G401 (cell line): ENCODE results near the gene EGF. TPM values are rescaled to one million over a fixed set of nuclear protein-coding genes. Genes with fewer than 3 reads are reported as not detected.
A peak's percentile ranks its signal among the peaks of the same experiment; 100 is the strongest.
"Not testable (repeated sequence)": the region's sequence is repeated elsewhere in the genome, so short reads cannot be mapped to it uniquely, and the experiment has no call there.

Experiments used
- DNase-seq: peaks from one replicate; pipeline ENCODE4 v3.0.0-alpha.2; 2015; ENCODE audit warnings: low spot score
- in situ Hi-C: cut with HindIII; loops from 2 replicates; pipeline ENCODE4 v1.10.0; 2016; ENCODE audit warnings: low sequenced_read_pairs, mixed read lengths
- total RNA-seq: library from RNA; depleted of rRNA; stranded (reverse); fragments of >200 nt; shearing (Covaris generic); gene quantifications from 2 replicates; pipeline ENCODE4 v1.2.3, GENCODE V29; 2014

EGF gene
- total RNA-seq, 1 experiment from 2014 or later: not detected

- in situ Hi-C loops: no loop called here
- DNase-seq: no peak
Observed at GRCh38 chr4:110014233-110014632, 101.5 kb downstream of the EGF start.

- in situ Hi-C loops: no loop called here
- DNase-seq: no peak
Observed at GRCh38 chr4:110019153-110019552, 106.5 kb downstream of the EGF start.

GRCh38 chr4:110020139-110020538 is 107.5 kb downstream of the EGF start:
- no peak for DNase-seq
- in situ Hi-C loops: no loop called here

- no peak for DNase-seq
- in situ Hi-C loops: no loop called here
Observed at GRCh38 chr4:110020646-110021443, 108.2 kb downstream of the EGF start.

GRCh38 chr4:110022457-110022856 is 109.8 kb downstream of the EGF start:
- no peak for DNase-seq
- in situ Hi-C loops: no loop called here

- DNase-seq: no peak
- in situ Hi-C loops: no loop called here
Observed at GRCh38 chr4:110025056-110025455, 112.4 kb downstream of the EGF start.

- DNase-seq: no peak
- in situ Hi-C loops: no loop called here
Observed at GRCh38 chr4:110025718-110026117, 113.0 kb downstream of the EGF start.

GRCh38 chr4:110032603-110033002 is 119.9 kb downstream of the EGF start:
- no peak for DNase-seq
- in situ Hi-C loops: no loop called here

- in situ Hi-C loops: no loop called here
- DNase-seq: no peak
Observed at GRCh38 chr4:110033355-110034025, 120.8 kb downstream of the EGF start.

- no peak for DNase-seq
- in situ Hi-C loops: no loop called here
Observed at GRCh38 chr4:110034026-110034393, 121.3 kb downstream of the EGF start.

GRCh38 chr4:110039164-110039563 is 126.5 kb downstream of the EGF start:
- in situ Hi-C loops: not testable (repeated sequence)

GRCh38 chr4:110041735-110042134 is 129.1 kb downstream of the EGF start:
- no peak for DNase-seq
- in situ Hi-C loops: no loop called here

More at GRCh38 chr4:110039164-110039563, 126.5 kb downstream of the EGF start:
- not testable (repeated sequence) for DNase-seq

- in situ Hi-C loops: no loop called here
- DNase-seq: no peak
Observed at GRCh38 chr4:110042545-110043517, 130.1 kb downstream of the EGF start.

GRCh38 chr4:110046588-110047049 is 133.9 kb downstream of the EGF start:
- in situ Hi-C loops: no loop called here
- DNase-seq: no peak

GRCh38 chr4:110049951-110050925 is 137.6 kb downstream of the EGF start:
- DNase-seq: peak; percentile 63
- in situ Hi-C loops: no loop called here

GRCh38 chr4:110055158-110055768 is 142.6 kb downstream of the EGF start:
- in situ Hi-C loops: no loop called here
- no peak for DNase-seq

GRCh38 chr4:110058677-110059076 is 146.0 kb downstream of the EGF start:
- in situ Hi-C loops: no loop called here
- no peak for DNase-seq

- in situ Hi-C loops: no loop called here
- no peak for DNase-seq
Observed at GRCh38 chr4:110059556-110060191, 147.0 kb downstream of the EGF start.
